GM21737 (cell line): Measurements from ENCODE around the gene MARCHF10.
"Not testable (repeated sequence)": the region's sequence is repeated elsewhere in the genome, so short reads cannot be mapped to it uniquely, and the experiment has no call there.

Experiments used
- ATAC-seq: cut with Tn5 transposase; IDR thresholded peaks from one replicate; pipeline ENCODE4 v1.9.1; 2021; ENCODE audit warnings: mild to moderate bottlenecking, moderate library complexity; ENCODE audit not compliant: unreplicated experiment

Gene MARCHF10

DNA sequence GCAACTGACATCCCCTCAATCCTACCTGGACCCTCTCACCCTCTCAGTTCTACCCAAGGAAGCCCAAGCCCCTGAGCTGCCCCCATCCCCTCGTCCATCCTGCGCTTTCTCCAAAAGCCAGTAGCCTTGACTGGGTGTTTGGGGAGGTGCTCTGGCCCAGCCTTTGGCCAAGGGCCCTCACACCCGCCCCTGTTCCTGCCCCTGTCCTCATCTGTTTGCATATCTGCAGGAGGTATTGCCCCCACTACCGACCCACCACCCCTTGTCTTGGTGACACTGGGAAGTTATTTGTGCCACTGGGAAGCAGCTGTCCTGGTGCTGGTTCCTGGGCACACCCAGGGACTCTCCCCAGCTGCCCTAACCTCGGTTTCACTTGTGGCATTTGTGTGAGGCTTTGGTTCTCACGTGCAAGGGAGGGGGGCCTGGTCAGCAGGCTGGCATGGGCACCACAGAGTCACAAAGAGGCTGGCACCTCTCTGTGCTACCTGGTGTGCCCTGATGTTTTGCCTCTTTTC is 105.3 kb downstream of the MARCHF10 start:
- ATAC-seq = no peak

DNA sequence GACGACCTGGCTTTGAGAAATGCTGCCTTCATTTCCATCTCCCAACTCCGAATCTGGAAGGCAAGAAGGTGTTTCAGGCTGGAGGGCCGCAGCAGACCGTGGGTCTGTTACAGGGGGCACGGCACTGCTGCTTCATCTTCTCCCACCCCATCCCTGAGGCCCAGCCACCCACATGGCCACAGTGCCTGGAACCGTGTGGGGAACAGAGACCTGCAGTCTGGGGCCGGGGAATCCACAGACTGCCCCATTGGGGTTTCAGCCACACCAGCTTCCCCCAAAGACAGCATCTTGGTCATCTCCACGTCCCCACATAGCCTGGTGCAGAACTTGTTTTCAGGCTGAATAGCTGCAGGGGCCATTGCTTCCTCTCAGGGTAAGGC is 106.4 kb downstream of the MARCHF10 start:
- ATAC-seq = no peak

DNA sequence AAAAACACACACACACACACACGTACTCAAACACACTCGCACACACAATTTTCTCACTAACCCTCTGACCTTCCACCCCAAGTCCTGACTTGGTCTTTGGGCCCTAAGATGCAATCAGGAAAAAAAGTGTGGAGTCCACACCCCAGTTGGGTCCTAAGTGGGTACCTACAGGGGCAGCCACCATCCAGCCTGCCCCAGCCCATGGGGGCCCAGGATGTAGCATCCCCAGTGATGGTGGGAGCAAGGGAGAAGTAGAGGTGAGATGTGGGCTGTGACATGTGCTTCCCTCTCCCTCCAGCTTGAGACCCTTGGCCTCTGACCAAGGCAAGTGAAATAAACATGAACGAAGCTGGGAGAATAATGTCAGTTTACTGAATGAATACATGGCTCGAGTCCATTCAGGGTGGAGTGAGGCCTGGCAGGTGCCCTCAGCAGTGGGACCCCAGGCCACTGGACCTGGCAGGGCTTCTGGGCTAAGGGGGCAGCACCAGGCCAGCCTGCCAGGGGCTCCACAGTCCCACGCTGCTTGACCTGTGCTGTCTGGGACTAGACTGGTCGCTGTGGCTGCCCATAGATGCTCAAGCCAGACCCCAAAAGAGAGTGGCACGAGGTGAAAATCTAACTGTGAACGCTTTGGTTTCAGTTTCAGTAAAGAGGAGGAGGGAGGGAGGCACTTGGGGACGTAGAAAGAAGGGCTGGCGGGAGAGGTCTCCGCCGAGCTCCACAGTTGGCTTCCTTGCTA is 107.0 kb downstream of the MARCHF10 start:
- no peak for ATAC-seq

DNA sequence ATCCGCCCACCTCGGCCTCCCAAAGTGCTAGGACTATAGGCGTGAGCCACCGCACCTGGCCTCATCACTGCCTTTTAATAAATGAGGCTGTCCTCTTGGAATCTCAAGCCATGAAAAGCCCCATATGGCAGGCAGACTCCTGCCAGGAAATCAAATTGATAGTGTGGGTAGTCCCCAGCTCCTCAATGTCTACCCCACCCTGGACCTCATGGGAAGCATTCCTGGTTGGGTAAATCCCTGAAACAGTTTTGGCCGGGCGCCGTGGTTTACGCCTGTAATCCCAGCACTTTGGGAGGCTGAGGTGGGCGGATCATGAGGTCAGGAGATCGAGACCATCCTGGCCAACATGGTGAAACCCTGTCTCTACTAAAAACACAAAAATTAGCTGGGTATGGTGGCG is 109.7 kb downstream of the MARCHF10 start:
- not testable (repeated sequence) for ATAC-seq

GRCh38 chr17:62696726-62697490 is 111.2 kb downstream of the MARCHF10 start:
- ATAC-seq = no peak

DNA sequence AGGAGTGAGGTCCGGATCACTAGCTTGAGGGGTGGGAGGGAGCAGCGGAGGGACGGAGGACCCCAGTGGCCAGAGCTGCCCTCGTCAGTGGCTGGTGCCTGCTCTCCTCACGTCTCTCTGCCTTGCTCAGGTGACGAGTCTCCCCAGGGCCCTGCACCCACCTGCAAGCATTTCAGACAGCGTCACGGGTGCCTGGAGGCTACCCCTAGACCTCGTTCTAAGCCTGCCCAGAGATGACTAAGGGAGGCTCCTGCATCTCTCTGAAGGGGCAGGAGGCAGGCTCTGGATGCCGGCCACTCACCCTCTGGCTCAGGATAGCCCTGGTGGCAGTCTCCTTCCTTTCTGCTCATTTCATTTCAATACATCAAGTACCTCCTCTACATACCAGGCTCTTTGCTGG is 111.9 kb downstream of the MARCHF10 start:
- no peak for ATAC-seq

DNA sequence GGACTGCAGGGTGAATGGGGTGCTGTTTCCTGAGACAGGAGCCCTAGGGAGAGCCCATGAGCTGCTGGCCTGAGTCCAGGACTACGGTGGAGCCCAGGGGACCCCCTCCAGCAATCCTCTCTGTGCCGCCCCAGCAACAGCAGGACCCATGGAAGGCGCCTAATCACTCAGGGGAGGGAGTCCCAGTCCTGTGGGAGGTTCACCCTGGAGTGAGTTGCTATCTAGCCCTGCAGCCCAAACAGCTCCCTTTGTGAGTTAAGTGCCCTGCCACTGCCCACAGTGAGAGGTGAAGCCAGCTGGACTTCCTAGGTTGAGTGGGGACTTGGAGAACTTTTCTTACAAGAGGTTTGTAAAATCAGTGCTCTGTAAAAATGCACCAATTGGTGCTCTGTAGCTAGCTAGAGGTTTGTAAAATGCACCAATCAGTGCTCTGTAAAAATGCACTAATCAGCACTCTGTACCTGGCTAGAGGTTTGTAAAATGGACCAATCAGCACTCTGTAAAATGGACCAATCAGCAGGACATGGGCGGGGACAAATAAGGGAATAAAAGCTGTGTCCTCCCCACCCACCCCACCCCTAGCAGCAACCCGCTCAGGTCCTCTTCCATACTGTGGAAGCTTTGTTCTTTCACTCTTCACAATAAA is 112.9 kb downstream of the MARCHF10 start:
- not testable (repeated sequence) for ATAC-seq

DNA sequence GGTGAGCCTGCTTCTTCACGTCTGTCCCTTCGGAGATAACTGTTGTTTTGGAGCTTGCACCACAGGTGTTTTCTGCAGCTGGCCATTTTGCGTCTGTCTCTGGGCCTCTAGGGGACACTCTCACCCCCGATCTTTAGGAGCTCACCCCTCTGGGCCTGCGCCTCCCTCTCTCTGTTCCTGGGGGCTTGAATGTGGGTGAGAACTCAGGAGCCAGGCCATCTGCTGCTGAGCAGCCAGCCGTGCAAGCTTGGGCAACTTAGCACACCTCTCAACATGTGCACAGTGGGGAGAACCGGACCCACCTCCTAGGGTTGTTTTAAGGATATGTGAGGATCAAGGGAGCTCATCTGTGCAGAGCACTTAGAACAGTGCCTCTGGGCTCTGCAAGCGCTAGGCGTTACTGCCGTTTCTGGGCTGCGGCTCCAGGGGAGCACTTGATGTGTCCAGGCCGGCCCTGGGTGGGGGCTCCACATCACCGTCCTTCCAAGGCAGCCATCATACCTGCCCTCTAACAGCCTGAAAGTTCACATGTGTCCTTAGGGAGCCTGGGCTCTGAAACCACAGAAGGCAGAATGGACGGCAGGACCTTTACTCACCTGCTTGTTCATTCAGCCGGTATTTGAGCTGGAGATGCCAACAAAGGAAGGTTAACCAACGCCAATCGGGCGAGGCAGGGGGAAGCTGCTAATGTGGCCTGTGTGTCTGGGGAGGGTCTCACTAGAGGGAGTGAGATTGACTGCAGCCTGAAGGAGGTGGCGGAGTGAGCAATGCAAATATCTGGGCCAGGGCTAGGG is 114.3 kb downstream of the MARCHF10 start:
- ATAC-seq = no peak

DNA sequence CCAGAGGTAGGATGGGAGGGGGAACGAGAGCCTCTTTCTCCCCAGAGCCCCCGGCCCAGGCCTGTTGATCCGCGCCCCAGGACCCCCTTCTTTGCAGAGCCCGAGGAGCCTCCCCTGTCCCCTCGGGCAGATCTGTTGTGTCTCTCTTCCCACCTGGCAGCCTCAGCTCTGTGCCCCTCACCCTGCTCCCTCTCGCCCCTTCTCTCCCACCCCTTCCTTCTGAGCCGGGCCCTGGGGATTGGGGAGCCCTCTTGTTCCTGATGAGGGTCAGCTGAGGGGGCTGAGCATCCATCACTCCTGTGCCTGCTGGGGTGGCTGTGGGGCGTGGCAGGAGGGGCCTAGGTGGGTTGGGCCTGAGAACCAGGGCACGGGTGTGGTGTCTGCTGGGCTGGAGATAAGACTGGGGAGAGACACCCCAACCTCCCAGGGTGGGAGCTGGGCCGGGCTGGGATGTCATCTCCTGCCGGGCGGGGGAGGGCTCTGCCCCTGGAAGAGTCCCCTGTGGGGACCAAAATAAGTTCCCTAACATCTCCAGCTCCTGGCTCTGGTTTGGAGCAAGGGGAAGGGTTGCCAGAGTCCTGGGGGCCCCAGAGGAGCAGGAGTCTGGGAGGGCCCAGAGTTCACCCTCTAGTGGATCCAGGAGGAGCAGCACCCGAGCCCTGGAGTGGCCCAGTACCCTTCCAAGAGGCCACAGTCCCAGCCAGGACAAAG is 115.2 kb downstream of the MARCHF10 start:
- ATAC-seq = no peak

DNA sequence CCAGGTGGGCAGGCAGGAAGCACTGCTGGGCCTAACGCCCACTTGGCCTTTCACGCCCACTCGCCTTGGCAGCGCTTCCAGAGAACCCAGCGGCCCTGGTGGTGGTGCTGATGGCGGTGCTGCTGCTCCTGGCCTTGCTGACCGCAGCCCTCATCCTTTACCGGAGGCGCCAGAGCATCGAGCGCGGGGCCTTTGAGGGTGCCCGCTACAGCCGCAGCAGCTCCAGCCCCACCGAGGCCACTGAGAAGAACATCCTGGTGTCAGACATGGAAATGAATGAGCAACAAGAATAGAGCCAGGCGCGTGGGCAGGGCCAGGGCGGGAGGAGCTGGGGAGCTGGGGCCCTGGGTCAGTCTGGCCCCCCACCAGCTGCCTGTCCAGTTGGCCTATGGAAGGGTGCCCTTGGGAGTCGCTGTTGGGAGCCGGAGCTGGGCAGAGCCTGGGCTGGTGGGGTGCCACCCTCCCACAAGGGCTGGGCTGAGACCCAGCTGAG is 115.9 kb downstream of the MARCHF10 start:
- ATAC-seq = no peak

DNA sequence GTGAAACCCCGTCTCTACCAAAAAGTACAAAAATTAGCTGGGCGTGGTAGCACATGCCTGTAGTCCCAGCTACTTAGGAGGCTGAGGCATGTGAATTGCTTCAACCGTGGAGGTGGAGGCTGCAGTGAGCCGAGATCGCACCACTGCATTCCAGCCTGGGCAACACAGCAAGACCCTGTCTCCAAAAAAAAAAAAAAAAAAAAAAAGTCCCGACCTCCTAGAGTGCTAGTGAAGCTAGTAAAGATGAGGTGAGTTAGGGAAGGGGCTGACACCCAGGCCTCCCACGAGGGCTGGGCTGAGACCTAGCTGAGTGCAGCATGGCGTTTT is 116.6 kb downstream of the MARCHF10 start:
- not testable (repeated sequence) for ATAC-seq

GRCh38 chr17:62690168-62690897 is 117.8 kb downstream of the MARCHF10 start:
- no peak for ATAC-seq

DNA sequence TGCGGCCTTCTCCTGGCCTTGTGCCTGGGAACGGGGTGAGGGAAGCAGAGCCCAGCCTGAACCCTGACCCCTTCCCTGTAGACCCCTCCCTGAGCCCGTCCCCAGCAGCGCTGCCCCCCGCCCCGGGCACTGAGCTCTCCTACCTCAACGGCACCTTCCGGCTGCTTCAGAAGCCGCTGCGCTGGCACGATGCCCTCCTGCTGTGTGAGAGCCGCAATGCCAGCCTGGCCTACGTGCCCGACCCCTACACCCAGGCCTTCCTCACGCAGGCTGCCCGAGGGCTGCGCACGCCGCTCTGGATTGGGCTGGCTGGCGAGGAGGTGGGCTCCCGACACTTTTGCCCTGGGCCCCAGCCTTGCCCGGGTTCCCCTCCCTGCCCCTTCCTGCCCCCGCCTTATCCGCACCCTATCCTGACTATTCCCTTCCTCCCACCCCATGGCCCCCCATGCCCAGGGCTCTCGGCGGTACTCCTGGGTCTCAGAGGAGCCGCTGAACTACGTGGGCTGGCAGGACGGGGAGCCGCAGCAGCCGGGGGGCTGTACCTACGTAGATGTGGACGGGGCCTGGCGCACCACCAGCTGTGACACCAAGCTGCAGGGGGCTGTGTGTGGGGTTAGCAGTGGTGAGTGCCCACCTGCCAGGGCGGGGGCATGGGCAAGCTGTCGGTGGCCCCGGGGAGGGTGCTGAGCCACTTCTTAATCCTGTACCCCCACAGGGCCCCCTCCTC is 118.5 kb downstream of the MARCHF10 start:
- no peak for ATAC-seq

DNA sequence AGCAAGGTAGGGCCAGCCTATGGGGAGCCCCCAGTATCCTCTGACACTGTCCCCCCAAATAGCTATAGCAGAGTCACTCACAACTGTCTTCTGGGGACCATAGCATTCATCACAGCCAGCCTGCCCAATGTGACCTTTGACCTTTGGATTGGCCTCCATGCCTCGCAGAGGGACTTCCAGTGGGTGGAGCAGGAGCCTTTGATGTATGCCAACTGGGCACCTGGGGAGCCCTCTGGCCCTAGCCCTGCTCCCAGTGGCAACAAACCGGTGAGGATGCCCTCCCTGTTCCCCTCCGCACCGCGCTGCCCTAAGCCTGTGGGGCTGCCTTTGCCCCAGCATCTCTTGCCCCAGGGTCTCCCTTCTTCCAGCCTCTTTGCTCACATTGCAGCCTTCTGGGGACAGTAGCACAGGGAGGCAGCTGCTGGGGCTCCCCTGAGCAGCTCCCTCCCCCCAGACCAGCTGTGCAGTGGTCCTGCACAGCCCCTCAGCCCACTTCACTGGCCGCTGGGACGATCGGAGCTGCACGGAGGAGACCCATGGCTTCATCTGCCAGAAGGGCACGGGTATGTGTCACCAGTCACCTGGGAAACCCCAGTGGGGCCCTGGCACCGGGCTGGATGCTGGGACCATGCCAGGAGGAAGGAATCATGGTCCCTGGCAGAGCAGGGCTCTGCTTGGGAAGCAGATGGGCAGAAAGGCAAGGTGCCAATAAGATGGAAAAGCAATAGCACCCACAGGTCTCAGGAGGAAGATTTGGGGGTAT is 119.5 kb downstream of the MARCHF10 start:
- ATAC-seq = no peak

DNA sequence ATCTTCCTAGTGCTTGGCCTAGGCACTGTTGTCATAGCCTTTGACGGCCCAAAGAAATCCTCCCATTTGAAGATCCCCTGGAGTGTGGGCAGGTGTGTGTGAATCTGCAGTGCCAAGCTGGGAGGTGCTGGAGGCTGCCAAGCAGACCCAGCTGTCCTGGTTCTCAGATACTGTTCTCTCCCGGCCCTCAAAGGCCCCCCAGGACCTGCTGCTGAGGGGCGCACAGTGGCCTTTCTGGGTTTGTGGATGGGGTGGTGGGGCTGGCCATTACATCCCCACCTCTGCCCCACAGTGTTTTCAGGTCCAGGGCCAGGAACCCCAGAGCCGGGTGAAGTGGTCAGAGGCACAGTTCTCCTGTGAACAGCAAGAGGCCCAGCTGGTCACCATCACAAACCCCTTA is 120.1 kb downstream of the MARCHF10 start:
- no peak for ATAC-seq

GRCh38 chr17:62684179-62684578 is 123.9 kb downstream of the MARCHF10 start:
- no peak for ATAC-seq

DNA sequence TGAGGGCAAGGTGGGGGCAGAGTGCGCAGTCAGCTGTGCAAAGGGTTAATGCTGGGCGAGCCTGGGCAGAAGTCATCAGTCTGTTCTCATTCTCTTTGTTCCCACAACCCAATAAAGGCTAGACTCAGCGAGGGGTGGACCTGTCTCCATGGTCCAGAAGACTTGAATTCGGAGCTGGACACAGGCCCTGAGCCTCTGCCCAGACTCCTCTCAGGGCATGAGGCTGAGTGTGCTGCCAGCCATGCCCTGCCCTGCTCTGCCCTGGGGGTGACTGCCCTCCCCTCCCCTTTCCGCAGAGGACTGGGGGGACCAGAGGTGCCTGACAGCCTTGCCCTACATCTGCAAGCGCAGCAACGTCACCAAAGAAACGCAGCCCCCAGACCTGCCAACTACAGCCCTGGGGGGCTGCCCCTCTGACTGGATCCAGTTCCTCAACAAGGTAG is 126.2 kb downstream of the MARCHF10 start:
- no peak for ATAC-seq
